ENCODE measurements around the gene LRMDA.

The LRMDA gene

GRCh38 chr10:75782463-75783248, 351.2 kb downstream of the LRMDA start:
- H3K36me3 Mint-ChIP-seq (ENCODE audit: low read depth) = no peaks in the 10 kb centered on the region
- H3K4me1 Mint-ChIP-seq = peaks cover 5% of the 10 kb centered on the region
- no peak overlapping the region for H3K4me3 Mint-ChIP-seq
- H3K27ac Mint-ChIP-seq = peak overlapping the region in 2 of 3 experiments; percentile 18 to 60
- peaks cover 47% of the 10 kb centered on the region for H3K27me3 Mint-ChIP-seq (ENCODE audit: low read depth)
- no peak for TF ChIP-seq CTCF (IDR thresholded peaks at IDR 0.05; ENCODE audit: unreplicated experiment in 3 of 3)
- H3K9me3 Mint-ChIP-seq = peaks cover 2% of the 10 kb centered on the region

GRCh38 chr10:75788394-75789205, 357.2 kb downstream of the LRMDA start:
- Mint-ChIP-seq H3K4me3 (no peak overlapping the region), H3K9me3 (peaks cover 5% of the 10 kb centered on the region)

GRCh38 chr10:75793848-75794247, 362.4 kb downstream of the LRMDA start:
- H3K36me3 Mint-ChIP-seq (ENCODE audit: low read depth) = peaks cover 9% of the 10 kb centered on the region
- H3K9me3 Mint-ChIP-seq = peaks cover 29% of the 10 kb centered on the region
- no peak overlapping the region for H3K4me3 Mint-ChIP-seq
- TF ChIP-seq CTCF (IDR thresholded peaks at IDR 0.05; ENCODE audit: unreplicated experiment in 3 of 3) = no peak
- H3K27ac Mint-ChIP-seq = no peak overlapping the region
- H3K4me1 Mint-ChIP-seq = peaks cover 4% of the 10 kb centered on the region
- H3K27me3 Mint-ChIP-seq (ENCODE audit: low read depth) = peaks cover 24% of the 10 kb centered on the region

More at GRCh38 chr10:75788394-75789205, 357.2 kb downstream of the LRMDA start:
- H3K4me1 Mint-ChIP-seq = peaks cover 13% of the 10 kb centered on the region
- H3K27ac Mint-ChIP-seq = peak overlapping the region; percentile 60 to 89 (median 73)
- peaks cover 29% of the 10 kb centered on the region for H3K27me3 Mint-ChIP-seq (ENCODE audit: low read depth)
- TF ChIP-seq CTCF (IDR thresholded peaks at IDR 0.05; ENCODE audit: unreplicated experiment in 3 of 3) = no peak
- H3K36me3 Mint-ChIP-seq (ENCODE audit: low read depth) = no peaks in the 10 kb centered on the region

- no peak for TF ChIP-seq CTCF (IDR thresholded peaks at IDR 0.05; ENCODE audit: unreplicated experiment in 3 of 3)
These were observed 369.7 kb downstream of the LRMDA start for GRCh38 chr10:75801121-75801520.

GRCh38 chr10:75801661-75802060, 370.2 kb downstream of the LRMDA start:
- TF ChIP-seq CTCF (IDR thresholded peaks at IDR 0.05; ENCODE audit: unreplicated experiment in 3 of 3) = no peak
- peak overlapping the region in 1 of 3 experiments; percentile 66 for H3K27ac Mint-ChIP-seq
- no peak overlapping the region for H3K4me3 Mint-ChIP-seq
- peaks cover 24% of the 10 kb centered on the region for H3K4me1 Mint-ChIP-seq
- H3K27me3 Mint-ChIP-seq (ENCODE audit: low read depth) = peaks cover 30% of the 10 kb centered on the region
- H3K36me3 Mint-ChIP-seq (ENCODE audit: low read depth) = peaks cover 5% of the 10 kb centered on the region
- H3K9me3 Mint-ChIP-seq = peaks cover 22% of the 10 kb centered on the region

More at GRCh38 chr10:75801121-75801520, 369.7 kb downstream of the LRMDA start:
- H3K27ac Mint-ChIP-seq = no peak overlapping the region
- H3K4me3 Mint-ChIP-seq = no peak overlapping the region
- peaks cover 24% of the 10 kb centered on the region for H3K4me1 Mint-ChIP-seq
- H3K36me3 Mint-ChIP-seq (ENCODE audit: low read depth) = peaks cover 5% of the 10 kb centered on the region
- H3K27me3 Mint-ChIP-seq (ENCODE audit: low read depth) = peaks cover 26% of the 10 kb centered on the region
- peaks cover 22% of the 10 kb centered on the region for H3K9me3 Mint-ChIP-seq
